Right lobe of liver (tissue), 4 donors: Measurements from ENCODE around the gene SLC16A4.

Experiments
- POLR2A ChIP-seq: fragments of 450-650 bp; IDR thresholded peaks from one replicate; pipeline ENCODE4 v1.6.1; 2017; ENCODE audit warnings: antibody characterized with exemption, mild to moderate bottlenecking
- TF ChIP-seq, protein P1 (sequence below), 4 donors: fragments of 200-600 bp in 3 of 4; fragments of 450-650 bp in 1 of 4; IDR thresholded peaks; one replicate each; pipeline versions ENCODE4 v1.5.1 to v1.8.0; 2016 to 2022; ENCODE audit warnings: antibody characterized with exemption in 4 of 4, mild to moderate bottlenecking in 2 of 4
- donor health status: DM: no; HTN: no; CAD: no.
- donor health status: DM: no; HTN: no; CAD: no.
- donor health status: DM: no; HTN: yes; CAD: no.

DNA sequence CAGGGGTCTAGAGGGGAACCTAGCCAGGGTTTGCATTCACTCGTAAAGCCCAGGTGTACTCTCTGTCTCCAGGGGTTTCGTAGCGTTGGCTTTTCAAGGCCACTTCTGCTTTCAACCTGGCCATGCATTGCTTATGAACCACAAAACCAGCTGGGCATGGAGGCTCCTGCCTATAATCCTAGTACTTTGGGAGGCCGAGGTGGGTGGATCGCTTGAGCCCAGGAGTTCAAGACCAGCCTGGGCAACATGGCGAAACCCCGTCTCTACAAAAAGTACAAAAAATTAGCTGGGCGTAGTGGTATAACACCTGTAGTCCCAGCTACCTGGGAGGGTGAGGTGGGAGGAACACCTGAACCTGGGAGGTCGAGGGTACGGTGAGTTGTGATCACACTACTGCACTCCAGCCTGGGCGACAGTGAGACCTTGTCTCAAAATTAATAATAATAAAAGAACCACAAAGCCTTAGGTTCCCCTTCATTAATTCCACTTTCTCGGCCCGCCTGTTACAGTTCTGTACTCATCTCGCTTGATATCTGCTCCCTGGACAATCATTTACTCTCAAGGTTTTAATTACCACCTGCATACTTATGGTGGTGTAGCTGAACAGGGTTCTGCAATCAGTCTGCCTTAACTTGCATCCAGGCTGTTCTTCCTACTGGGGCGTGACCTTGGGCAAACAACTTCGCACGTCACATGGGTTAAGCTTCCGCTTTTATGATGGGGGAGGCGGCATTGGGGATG, 6.1 kb downstream of the SLC16A4 start:
- TF ChIP-seq, protein P1, sequence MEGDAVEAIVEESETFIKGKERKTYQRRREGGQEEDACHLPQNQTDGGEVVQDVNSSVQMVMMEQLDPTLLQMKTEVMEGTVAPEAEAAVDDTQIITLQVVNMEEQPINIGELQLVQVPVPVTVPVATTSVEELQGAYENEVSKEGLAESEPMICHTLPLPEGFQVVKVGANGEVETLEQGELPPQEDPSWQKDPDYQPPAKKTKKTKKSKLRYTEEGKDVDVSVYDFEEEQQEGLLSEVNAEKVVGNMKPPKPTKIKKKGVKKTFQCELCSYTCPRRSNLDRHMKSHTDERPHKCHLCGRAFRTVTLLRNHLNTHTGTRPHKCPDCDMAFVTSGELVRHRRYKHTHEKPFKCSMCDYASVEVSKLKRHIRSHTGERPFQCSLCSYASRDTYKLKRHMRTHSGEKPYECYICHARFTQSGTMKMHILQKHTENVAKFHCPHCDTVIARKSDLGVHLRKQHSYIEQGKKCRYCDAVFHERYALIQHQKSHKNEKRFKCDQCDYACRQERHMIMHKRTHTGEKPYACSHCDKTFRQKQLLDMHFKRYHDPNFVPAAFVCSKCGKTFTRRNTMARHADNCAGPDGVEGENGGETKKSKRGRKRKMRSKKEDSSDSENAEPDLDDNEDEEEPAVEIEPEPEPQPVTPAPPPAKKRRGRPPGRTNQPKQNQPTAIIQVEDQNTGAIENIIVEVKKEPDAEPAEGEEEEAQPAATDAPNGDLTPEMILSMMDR (IDR thresholded peaks at IDR 0.05) = no peak
- TF ChIP-seq POLR2A = no peak
